AG10803 (cell line): ENCODE results near the gene BTBD16.

Experiments used
- DNase-seq: peaks from one replicate; pipeline ENCODE4 v3.0.0; 2010; ENCODE audit warnings: low read depth
- H3K4me3 ChIP-seq: 2 replicates; pipeline ENCODE4 v1.5.1; 2011; ENCODE audit warnings: mild to moderate bottlenecking, low read length, control low read depth
- CTCF ChIP-seq: conservative IDR thresholded peaks from 2 replicates; pipeline ENCODE4 v1.5.1; 2011; ENCODE audit warnings: mild to moderate bottlenecking, low read length, control low read depth, inconsistent platforms

The BTBD16 gene

DNA sequence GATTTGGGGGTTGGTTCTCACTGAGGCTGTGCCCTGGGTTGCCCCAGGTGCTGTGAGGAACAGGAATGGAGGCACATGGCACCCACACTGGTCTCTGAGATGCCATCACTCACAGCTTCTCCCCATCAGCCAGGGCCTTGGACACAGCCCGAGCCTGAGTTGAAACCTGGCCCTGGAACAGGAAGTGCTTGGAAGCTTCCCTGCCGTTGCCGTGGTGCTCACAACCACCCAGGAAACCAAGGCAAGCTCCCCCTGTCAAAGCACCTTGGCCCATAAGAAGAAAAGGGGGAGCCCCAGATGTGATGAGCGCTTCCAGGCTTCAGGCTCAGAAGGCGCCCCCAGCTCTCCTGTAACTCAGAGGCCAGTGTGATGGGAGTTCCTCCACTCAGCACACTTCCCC, at the start of gene BTBD16:
Gene BTBD16, plus strand, starts transcription at position 221 of the 400 bp plus-strand sequence. CDS start 3,786 bp downstream, outside the sequence.
- no peak within 1 kb of the TSS for H3K4me3 ChIP-seq
- no peak for TF ChIP-seq CTCF
- no peak for DNase-seq

GRCh38 chr10:122221958-122222357, 49.1 kb upstream of the BTBD16 start:
- no peak overlapping the region for H3K4me3 ChIP-seq
- DNase-seq = peak; percentile 3
- TF ChIP-seq CTCF = no peak

DNA sequence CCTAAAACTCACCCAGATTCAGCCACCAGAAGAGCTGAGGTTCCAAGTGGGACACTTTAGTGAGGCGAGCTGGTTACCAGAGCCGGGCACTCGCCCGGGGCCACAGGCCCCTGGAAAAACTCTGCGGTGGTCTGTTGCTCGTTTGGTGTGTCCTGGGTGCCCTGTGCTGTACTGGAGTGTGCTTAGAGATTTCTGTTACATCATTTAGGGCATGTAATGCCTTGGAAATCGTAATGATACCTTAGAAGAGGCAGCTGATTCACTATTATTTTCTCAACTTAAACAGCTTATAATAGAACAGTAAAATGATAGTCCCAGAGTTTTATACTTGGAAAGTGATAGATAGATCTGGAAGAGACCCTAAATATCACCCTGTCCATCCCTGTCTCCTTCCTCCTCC, 48.5 kb upstream of the BTBD16 start:
- no peak for TF ChIP-seq CTCF
- H3K4me3 ChIP-seq = no peak overlapping the region
- no peak for DNase-seq

GRCh38 chr10:122224159-122224558, 46.9 kb upstream of the BTBD16 start:
- TF ChIP-seq CTCF = no peak
- DNase-seq = no peak
- H3K4me3 ChIP-seq = no peak overlapping the region

- no peak overlapping the region for H3K4me3 ChIP-seq
- TF ChIP-seq CTCF = no peak
- DNase-seq = no peak
Observed at GRCh38 chr10:122225330-122225729, 45.8 kb upstream of the BTBD16 start.

GRCh38 chr10:122227754-122228153, 43.3 kb upstream of the BTBD16 start:
- no peak overlapping the region for H3K4me3 ChIP-seq
- no peak for TF ChIP-seq CTCF
- DNase-seq = no peak

- no peak for TF ChIP-seq CTCF
- H3K4me3 ChIP-seq = no peak overlapping the region
- no peak for DNase-seq
Observed at GRCh38 chr10:122229666-122230065, 41.4 kb upstream of the BTBD16 start.
